Skeletal muscle satellite cell (primary cell): ENCODE data around the gene BORCS5.
"Not testable (repeated sequence)": the region's sequence is repeated elsewhere in the genome, so short reads cannot be mapped to it uniquely, and the experiment has no call there.

Experiments used
- H3K27me3 ChIP-seq: 2 replicates; pipeline ENCODE4 v1.7.0; 2013; ENCODE audit warnings: low read length; ENCODE audit not compliant: control insufficient read depth, insufficient read depth
- H3K36me3 ChIP-seq: 2 replicates; pipeline ENCODE4 v1.7.0; 2013; ENCODE audit warnings: mild to moderate bottlenecking, control low read depth, low read length; ENCODE audit not compliant: insufficient read depth
- H3K4me1 ChIP-seq: 2 replicates; pipeline ENCODE4 v1.7.0; 2013; ENCODE audit warnings: low read length; ENCODE audit not compliant: control insufficient read depth, insufficient read depth
- H3K4me2 ChIP-seq: 2 replicates; pipeline ENCODE4 v1.7.0; 2013; ENCODE audit warnings: mild to moderate bottlenecking, low read length
- H3K4me3 ChIP-seq: 2 replicates; pipeline ENCODE4 v1.7.0; 2013; ENCODE audit warnings: low read length
- H3K9ac ChIP-seq: 2 replicates; pipeline ENCODE4 v1.7.0; 2013; ENCODE audit warnings: mild to moderate bottlenecking, low read depth, low read length, moderate library complexity
- H3K9me3 ChIP-seq: replicated peaks from 2 replicates; pipeline ENCODE4 v1.7.0; 2013; ENCODE audit warnings: mild to moderate bottlenecking, control low read depth, low read length

BORCS5 gene

GRCh38 chr12:12486661-12487240 lies 129.9 kb downstream of the BORCS5 start:
- H3K9ac ChIP-seq: no peak overlapping the region
- no peak overlapping the region for H3K4me2 ChIP-seq
- no peaks in the 10 kb centered on the region for H3K27me3 ChIP-seq
- no peaks in the 10 kb centered on the region for H3K4me1 ChIP-seq
- H3K36me3 ChIP-seq: peaks cover 3% of the 10 kb centered on the region
- H3K9me3 ChIP-seq: no peaks in the 10 kb centered on the region
- H3K4me3 ChIP-seq: no peak overlapping the region

GRCh38 chr12:12487490-12487889 lies 130.6 kb downstream of the BORCS5 start:
- no peak overlapping the region for H3K9ac ChIP-seq
- peaks cover 3% of the 10 kb centered on the region for H3K36me3 ChIP-seq

GRCh38 chr12:12488296-12488695 lies 131.4 kb downstream of the BORCS5 start:
- Histone ChIP-seq H3K4me1 (no peaks in the 10 kb centered on the region), H3K4me3 (no peak overlapping the region), H3K27me3 (no peaks in the 10 kb centered on the region), H3K9me3 (no peaks in the 10 kb centered on the region), H3K9ac (no peak overlapping the region), H3K36me3 (peaks cover 3% of the 10 kb centered on the region), H3K4me2 (no peak overlapping the region)

More at GRCh38 chr12:12487490-12487889, 130.6 kb downstream of the BORCS5 start:
- Histone ChIP-seq H3K9me3 (no peaks in the 10 kb centered on the region), H3K4me2 (no peak overlapping the region), H3K4me3 (no peak overlapping the region), H3K27me3 (no peaks in the 10 kb centered on the region), H3K4me1 (no peaks in the 10 kb centered on the region)

- Histone ChIP-seq H3K4me1 (no peaks in the 10 kb centered on the region), H3K9ac (no peak overlapping the region), H3K36me3 (peaks cover 3% of the 10 kb centered on the region), H3K27me3 (no peaks in the 10 kb centered on the region), H3K9me3 (no peaks in the 10 kb centered on the region), H3K4me2 (no peak overlapping the region), H3K4me3 (no peak overlapping the region)
Measured at GRCh38 chr12:12488823-12489550, 132.1 kb downstream of the BORCS5 start.

GRCh38 chr12:12491606-12492005 lies 134.7 kb downstream of the BORCS5 start:
- H3K9ac ChIP-seq: no peak overlapping the region
- no peaks in the 10 kb centered on the region for H3K27me3 ChIP-seq
- H3K36me3 ChIP-seq: no peaks in the 10 kb centered on the region
- H3K4me1 ChIP-seq: no peaks in the 10 kb centered on the region
- H3K4me3 ChIP-seq: no peak overlapping the region
- no peak overlapping the region for H3K4me2 ChIP-seq
- H3K9me3 ChIP-seq: no peaks in the 10 kb centered on the region

- no peak overlapping the region for H3K4me2 ChIP-seq
- no peak overlapping the region for H3K4me3 ChIP-seq
- no peak overlapping the region for H3K9ac ChIP-seq
- H3K4me1 ChIP-seq: no peaks in the 10 kb centered on the region
- H3K9me3 ChIP-seq: no peaks in the 10 kb centered on the region
- no peaks in the 10 kb centered on the region for H3K36me3 ChIP-seq
- H3K27me3 ChIP-seq: no peaks in the 10 kb centered on the region
Measured at GRCh38 chr12:12492547-12492946, 135.7 kb downstream of the BORCS5 start.

GRCh38 chr12:12495536-12495935 lies 138.7 kb downstream of the BORCS5 start:
- Histone ChIP-seq H3K4me2 (no peak overlapping the region), H3K36me3 (no peaks in the 10 kb centered on the region), H3K4me1 (no peaks in the 10 kb centered on the region), H3K9ac (no peak overlapping the region), H3K9me3 (no peaks in the 10 kb centered on the region), H3K27me3 (no peaks in the 10 kb centered on the region), H3K4me3 (no peak overlapping the region)

- Histone ChIP-seq H3K36me3 (no peaks in the 10 kb centered on the region), H3K4me2 (no peak overlapping the region), H3K9ac (no peak overlapping the region), H3K9me3 (no peaks in the 10 kb centered on the region), H3K4me3 (no peak overlapping the region), H3K27me3 (no peaks in the 10 kb centered on the region), H3K4me1 (no peaks in the 10 kb centered on the region)
Measured at GRCh38 chr12:12498210-12498609, 141.3 kb downstream of the BORCS5 start.

GRCh38 chr12:12499909-12500604 lies 143.2 kb downstream of the BORCS5 start:
- Histone ChIP-seq H3K4me1 (no peaks in the 10 kb centered on the region), H3K36me3 (no peaks in the 10 kb centered on the region), H3K27me3 (no peaks in the 10 kb centered on the region), H3K4me2 (no peak overlapping the region), H3K4me3 (no peak overlapping the region), H3K9ac (no peak overlapping the region), H3K9me3 (no peaks in the 10 kb centered on the region)

- no peak overlapping the region for H3K9ac ChIP-seq
- H3K9me3 ChIP-seq: no peaks in the 10 kb centered on the region
- H3K4me3 ChIP-seq: no peak overlapping the region
- H3K27me3 ChIP-seq: no peaks in the 10 kb centered on the region
- peaks cover 2% of the 10 kb centered on the region for H3K4me1 ChIP-seq
- H3K4me2 ChIP-seq: no peak overlapping the region
- no peaks in the 10 kb centered on the region for H3K36me3 ChIP-seq
Measured at GRCh38 chr12:12501121-12501520, 144.2 kb downstream of the BORCS5 start.

- H3K4me3 ChIP-seq, H3K4me2 ChIP-seq, H3K9ac ChIP-seq, H3K27me3 ChIP-seq, H3K4me1 ChIP-seq, H3K36me3 ChIP-seq, H3K9me3 ChIP-seq: not testable (repeated sequence)
Measured at GRCh38 chr12:12502130-12502814, 145.4 kb downstream of the BORCS5 start.
